Neural crest cell (in vitro differentiated cells): ENCODE measurements around the gene SLC19A1. TPM values are rescaled to one million over a fixed set of nuclear protein-coding genes. Genes with fewer than 3 reads are reported as not detected.

Experiments used
- DNase-seq: peaks from one replicate; pipeline ENCODE4 v3.0.0; 2021; ENCODE audit warnings: low read depth, mixed read lengths, low spot score
- H3K27ac Mint-ChIP-seq: one replicate; pipeline ENCODE4 v1.8.0; 2021; ENCODE audit warnings: mild to moderate bottlenecking, mixed read lengths; ENCODE audit not compliant: unreplicated experiment
- H3K27me3 Mint-ChIP-seq: 2 replicates; pipeline ENCODE4 v1.8.0; 2021; ENCODE audit warnings: low read depth, mild to moderate bottlenecking, mixed read lengths
- H3K36me3 Mint-ChIP-seq: 2 replicates; pipeline ENCODE4 v1.8.0; 2021; ENCODE audit warnings: low read depth, mild to moderate bottlenecking, mixed read lengths
- H3K4me1 Mint-ChIP-seq: 2 replicates; pipeline ENCODE4 v1.8.0; 2021; ENCODE audit warnings: mixed read lengths
- H3K4me3 Mint-ChIP-seq: one replicate; pipeline ENCODE4 v1.8.0; 2021; ENCODE audit warnings: mild to moderate bottlenecking, mixed read lengths
- H3K9me3 Mint-ChIP-seq: 2 replicates; pipeline ENCODE4 v1.8.0; 2021; ENCODE audit warnings: mixed read lengths
- total RNA-seq: library from RNA; stranded (reverse); gene quantifications from 2 replicates; pipeline ENCODE4 v1.2.1, GENCODE V29; 2021
- TF ChIP-seq, protein P1 (sequence below): fragments of 200-600 bp; sonication (generic); conservative IDR thresholded peaks from 2 replicates; pipeline ENCODE4 v1.5.0; 2021; ENCODE audit warnings: antibody characterized with exemption, mild to moderate bottlenecking

SLC19A1 gene
- total RNA-seq, 1 donor from 2014 or later = 35.1 TPM

GRCh38 chr21:45536301-45537081 lies 5.7 kb downstream of the SLC19A1 start:
- no peaks in the 10 kb centered on the region for H3K36me3 Mint-ChIP-seq
- H3K4me3 Mint-ChIP-seq = peak overlapping the region; percentile 56
- H3K9me3 Mint-ChIP-seq = no peaks in the 10 kb centered on the region
- TF ChIP-seq, protein P1, sequence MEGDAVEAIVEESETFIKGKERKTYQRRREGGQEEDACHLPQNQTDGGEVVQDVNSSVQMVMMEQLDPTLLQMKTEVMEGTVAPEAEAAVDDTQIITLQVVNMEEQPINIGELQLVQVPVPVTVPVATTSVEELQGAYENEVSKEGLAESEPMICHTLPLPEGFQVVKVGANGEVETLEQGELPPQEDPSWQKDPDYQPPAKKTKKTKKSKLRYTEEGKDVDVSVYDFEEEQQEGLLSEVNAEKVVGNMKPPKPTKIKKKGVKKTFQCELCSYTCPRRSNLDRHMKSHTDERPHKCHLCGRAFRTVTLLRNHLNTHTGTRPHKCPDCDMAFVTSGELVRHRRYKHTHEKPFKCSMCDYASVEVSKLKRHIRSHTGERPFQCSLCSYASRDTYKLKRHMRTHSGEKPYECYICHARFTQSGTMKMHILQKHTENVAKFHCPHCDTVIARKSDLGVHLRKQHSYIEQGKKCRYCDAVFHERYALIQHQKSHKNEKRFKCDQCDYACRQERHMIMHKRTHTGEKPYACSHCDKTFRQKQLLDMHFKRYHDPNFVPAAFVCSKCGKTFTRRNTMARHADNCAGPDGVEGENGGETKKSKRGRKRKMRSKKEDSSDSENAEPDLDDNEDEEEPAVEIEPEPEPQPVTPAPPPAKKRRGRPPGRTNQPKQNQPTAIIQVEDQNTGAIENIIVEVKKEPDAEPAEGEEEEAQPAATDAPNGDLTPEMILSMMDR = no peak
- H3K27ac Mint-ChIP-seq = peak overlapping the region; percentile 52
- DNase-seq = no peak
- peaks cover 15% of the 10 kb centered on the region for H3K4me1 Mint-ChIP-seq
- no peaks in the 10 kb centered on the region for H3K27me3 Mint-ChIP-seq

DNA sequence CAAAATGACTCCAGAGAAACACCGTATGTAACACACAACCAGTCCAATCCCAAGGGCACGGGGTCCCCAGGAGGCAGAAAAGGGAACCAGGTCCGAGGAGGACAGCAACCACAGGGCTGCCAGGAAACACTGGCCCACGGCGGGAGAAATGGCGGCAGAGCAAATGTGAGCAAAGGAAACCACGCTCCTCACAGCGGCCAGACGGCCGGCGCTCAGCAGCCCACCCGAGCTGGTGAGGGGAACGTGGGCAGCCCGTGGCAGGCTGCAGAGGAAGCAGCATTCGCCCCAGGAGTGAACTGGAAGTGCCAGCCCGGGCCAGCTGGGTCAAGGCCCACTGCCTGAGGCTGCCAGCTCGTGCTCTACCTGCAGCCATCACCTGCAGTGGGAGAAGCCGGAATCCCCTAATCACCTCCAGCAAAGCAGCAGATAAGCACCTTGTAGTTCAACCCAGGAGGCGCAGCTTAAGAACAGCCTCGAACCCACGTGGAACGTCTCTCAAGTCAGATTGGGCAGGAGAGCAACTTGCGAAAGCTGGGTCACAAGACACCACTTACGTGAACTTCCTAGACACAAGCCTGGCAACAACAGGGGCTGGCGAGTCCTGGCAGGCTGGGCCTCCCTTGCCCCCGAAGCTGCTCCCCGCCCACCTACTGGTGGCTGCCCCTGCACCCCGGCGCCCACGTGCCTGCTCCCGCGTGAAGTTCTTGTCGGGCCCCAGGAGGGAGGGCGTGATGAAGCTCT lies 6.7 kb downstream of the SLC19A1 start:
- DNase-seq = no peak
- peak overlapping the region; percentile 78 for H3K27ac Mint-ChIP-seq

DNA sequence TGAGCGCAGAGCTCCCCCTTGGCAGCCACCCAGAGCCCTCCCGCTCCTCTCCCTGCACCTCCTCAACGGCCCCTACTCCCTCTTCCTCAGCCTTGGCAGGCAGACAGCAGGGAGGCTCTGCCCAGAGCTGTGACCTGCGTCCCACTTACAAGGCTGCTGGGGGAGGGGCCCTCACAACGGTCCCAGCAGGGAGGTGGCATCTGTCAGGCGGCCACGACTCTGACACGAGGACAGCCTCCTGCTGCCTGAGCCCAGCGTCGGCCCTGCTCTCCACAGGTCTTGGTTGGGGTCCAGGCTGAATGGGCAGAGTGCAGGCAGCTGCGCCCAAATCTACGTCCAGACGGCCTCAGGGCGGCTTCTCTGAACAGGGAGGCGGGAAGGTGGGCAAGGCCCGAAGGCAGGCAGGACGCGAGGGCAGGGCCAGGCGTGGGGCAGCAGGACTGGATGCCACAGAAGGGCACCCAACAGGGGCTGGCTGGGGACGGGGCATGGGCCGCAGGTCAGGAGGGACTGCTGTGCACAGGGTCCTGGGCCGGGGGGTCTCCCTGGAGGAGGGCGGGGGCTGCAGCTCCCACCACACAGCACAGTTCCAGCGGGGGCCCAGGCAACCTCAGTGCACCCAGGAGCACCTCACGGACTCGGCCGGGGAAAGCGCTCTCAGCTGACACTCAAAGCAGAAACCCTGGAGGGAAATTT lies 7.5 kb downstream of the SLC19A1 start:
- no peak for DNase-seq
- TF ChIP-seq, protein P1 = no peak
- no peaks in the 10 kb centered on the region for H3K36me3 Mint-ChIP-seq
- no peak overlapping the region for H3K4me3 Mint-ChIP-seq
- peaks cover 4% of the 10 kb centered on the region for H3K4me1 Mint-ChIP-seq
- H3K27me3 Mint-ChIP-seq = no peaks in the 10 kb centered on the region
- no peaks in the 10 kb centered on the region for H3K9me3 Mint-ChIP-seq
- H3K27ac Mint-ChIP-seq = peak overlapping the region; percentile 78

More for the DNA sequence above, 6.7 kb downstream of the SLC19A1 start:
- Mint-ChIP-seq H3K4me1 (peaks cover 5% of the 10 kb centered on the region), H3K4me3 (no peak overlapping the region), H3K36me3 (no peaks in the 10 kb centered on the region), H3K27me3 (no peaks in the 10 kb centered on the region), H3K9me3 (no peaks in the 10 kb centered on the region)
- TF ChIP-seq, protein P1 = no peak

DNA sequence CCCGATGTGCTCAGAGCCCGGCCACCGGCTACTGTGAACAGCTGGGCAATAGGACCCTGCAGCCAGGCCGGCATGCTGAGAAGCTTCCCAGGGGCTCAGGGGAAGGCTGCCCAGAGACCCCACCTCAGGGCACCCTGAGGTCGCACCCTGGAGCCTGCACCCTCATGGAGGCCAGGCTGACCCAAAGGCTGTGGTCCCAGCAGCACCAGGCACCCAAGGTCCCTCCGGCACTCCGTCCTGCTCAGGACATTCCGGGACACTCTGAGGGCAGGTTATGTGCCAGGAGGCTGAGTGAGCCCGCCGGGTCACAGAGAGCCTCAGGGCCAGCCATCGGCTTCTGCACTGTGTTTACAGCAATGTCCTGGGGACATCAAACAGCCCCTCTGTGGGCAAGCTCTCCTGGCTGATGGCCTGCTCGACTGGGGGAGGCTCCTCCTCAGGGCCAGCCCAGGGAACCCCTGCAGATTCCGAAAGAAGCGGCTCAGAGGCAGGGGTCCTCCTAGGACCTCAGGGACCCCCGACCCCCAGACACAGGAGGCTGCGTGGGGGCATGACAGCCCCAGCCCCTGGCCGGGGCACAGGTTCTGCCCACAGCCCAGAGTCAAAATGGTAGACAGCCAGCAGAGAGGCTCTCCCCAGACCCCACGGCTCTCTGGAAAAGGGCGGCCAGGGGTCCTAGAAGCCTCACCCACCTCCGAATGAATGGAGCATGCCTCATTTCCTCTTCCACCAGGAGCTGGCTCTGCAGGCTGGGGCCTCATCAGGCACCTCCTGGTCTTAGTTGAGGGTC lies 8.2 kb downstream of the SLC19A1 start:
- no peaks in the 10 kb centered on the region for H3K9me3 Mint-ChIP-seq
- peaks cover 4% of the 10 kb centered on the region for H3K4me1 Mint-ChIP-seq
- no peak overlapping the region for H3K4me3 Mint-ChIP-seq
- H3K27me3 Mint-ChIP-seq = no peaks in the 10 kb centered on the region
- TF ChIP-seq, protein P1 = no peak
- no peak overlapping the region for H3K27ac Mint-ChIP-seq
- no peak for DNase-seq
- no peaks in the 10 kb centered on the region for H3K36me3 Mint-ChIP-seq

GRCh38 chr21:45533361-45533845 lies 8.8 kb downstream of the SLC19A1 start:
- peaks cover 4% of the 10 kb centered on the region for H3K4me1 Mint-ChIP-seq
- no peaks in the 10 kb centered on the region for H3K27me3 Mint-ChIP-seq

More at GRCh38 chr21:45533361-45533845, 8.8 kb downstream of the SLC19A1 start:
- TF ChIP-seq, protein P1 = no peak
- no peak for DNase-seq
- H3K36me3 Mint-ChIP-seq = no peaks in the 10 kb centered on the region
- no peak overlapping the region for H3K4me3 Mint-ChIP-seq
- no peak overlapping the region for H3K27ac Mint-ChIP-seq
- no peaks in the 10 kb centered on the region for H3K9me3 Mint-ChIP-seq
